ENCODE data around the gene MEGF11. TPM values are rescaled to one million over a fixed set of nuclear protein-coding genes. Genes with fewer than 3 reads are reported as not detected.
"Not testable (repeated sequence)": the region's sequence is repeated elsewhere in the genome, so short reads cannot be mapped to it uniquely, and the experiment has no call there.

The MEGF11 gene
- total RNA-seq, 1 experiment from 2014 or later = 0.09 TPM

DNA sequence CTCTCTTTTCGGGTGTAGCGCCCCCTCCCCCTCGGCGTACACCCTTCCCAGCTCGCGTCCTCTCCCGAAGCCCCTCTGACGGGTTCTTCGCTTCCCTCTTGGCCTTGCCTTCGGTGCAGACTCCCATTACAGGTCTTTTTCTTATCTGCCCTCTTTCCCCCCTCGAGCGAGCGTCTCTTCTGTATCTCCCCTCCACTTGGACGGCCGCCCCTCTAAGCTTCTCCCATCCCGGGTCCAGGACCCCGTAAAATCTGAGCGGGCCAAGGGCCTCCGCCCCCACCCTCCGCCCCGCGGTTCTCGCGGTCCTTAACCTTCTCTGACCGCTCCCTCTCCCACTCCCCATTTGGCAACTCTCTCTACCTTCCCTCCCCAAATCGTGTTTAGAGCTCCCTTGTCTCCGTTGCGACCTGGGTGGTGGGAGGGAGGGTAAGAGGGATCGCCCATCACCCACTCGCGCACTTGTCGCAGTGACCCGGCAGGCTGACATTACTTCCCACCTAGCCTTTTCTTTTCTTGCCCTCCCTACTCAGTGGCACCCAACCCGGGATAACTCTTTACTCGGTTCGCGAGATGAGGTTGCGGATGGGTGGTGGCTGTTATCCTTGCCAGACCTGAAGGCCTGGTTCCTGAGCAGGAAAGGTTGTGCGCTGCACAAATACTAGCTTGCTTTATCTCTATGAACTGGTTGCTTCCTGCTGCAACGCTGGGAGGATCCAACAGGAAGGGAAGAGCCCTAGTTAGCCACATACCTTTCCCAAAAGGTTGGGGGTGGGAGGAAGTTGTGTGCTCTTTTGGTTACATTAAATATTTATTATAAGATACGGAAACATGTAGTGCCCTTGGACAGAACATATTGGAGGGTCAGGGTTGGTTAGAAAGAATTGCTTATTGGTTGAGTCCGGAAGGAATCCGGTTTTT, 383.3 kb downstream of the MEGF11 start:
- peak; percentile 47 for DNase-seq (ENCODE audit: unreplicated experiment)
- intact Hi-C loops (cut with micrococcal nuclease) = loop anchor here (1.0 to 5.0 kb wide), 2 partner anchors 38 to 259 kb away; partner anchors contain the start of gene INTS14
- Mint-ChIP-seq H3K27me3 (ENCODE audit: insufficient read depth, unreplicated experiment) (no peaks in the 10 kb centered on the region), H3K36me3 (ENCODE audit: insufficient read depth, unreplicated experiment) (peaks cover 28% of the 10 kb centered on the region), H3K27ac (ENCODE audit: low read depth, unreplicated experiment) (peak overlapping the region; percentile 99), H3K9me3 (ENCODE audit: unreplicated experiment) (no peaks in the 10 kb centered on the region), H3K4me3 (ENCODE audit: unreplicated experiment) (peak overlapping the region; percentile 99), H3K4me1 (ENCODE audit: insufficient read depth, unreplicated experiment) (peaks cover 5% of the 10 kb centered on the region)
- ChIA-PET POLR2A (interaction anchor here (0.6 to 4.6 kb wide), 42 partner anchors 11 to 634 kb away, joined by 3 to 89 read pairs (median 4); partner anchors contain the start of genes DENND4A, DIS3L, INTS14 and PARP16), CTCF (interaction anchor here (0.6 to 2.0 kb wide), 6 partner anchors 149 to 973 kb away, joined by 3 to 6 read pairs (median 3); no protein-coding TSS in a partner anchor)
- TF ChIP-seq, protein P1, sequence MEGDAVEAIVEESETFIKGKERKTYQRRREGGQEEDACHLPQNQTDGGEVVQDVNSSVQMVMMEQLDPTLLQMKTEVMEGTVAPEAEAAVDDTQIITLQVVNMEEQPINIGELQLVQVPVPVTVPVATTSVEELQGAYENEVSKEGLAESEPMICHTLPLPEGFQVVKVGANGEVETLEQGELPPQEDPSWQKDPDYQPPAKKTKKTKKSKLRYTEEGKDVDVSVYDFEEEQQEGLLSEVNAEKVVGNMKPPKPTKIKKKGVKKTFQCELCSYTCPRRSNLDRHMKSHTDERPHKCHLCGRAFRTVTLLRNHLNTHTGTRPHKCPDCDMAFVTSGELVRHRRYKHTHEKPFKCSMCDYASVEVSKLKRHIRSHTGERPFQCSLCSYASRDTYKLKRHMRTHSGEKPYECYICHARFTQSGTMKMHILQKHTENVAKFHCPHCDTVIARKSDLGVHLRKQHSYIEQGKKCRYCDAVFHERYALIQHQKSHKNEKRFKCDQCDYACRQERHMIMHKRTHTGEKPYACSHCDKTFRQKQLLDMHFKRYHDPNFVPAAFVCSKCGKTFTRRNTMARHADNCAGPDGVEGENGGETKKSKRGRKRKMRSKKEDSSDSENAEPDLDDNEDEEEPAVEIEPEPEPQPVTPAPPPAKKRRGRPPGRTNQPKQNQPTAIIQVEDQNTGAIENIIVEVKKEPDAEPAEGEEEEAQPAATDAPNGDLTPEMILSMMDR (IDR thresholded peaks at IDR 0.05; ENCODE audit: unreplicated experiment) = no peak
- no TSS peak for BruUV-seq (replicated peaks)

- peaks cover 5% of the 10 kb centered on the region for H3K4me1 Mint-ChIP-seq (ENCODE audit: insufficient read depth, unreplicated experiment)
Observed at GRCh38 chr15:65869126-65869953, 384.2 kb downstream of the MEGF11 start, which contains the start of gene RAB11A. Gene RAB11A, plus strand, starts transcription at chr15:65869491. Its CDS starts 95 bp downstream, at chr15:65869586.

GRCh38 chr15:65868546-65869125, 384.9 kb downstream of the MEGF11 start:
- TSS peak; percentile 78 for BruUV-seq (replicated peaks)
- peaks cover 5% of the 10 kb centered on the region for H3K4me1 Mint-ChIP-seq (ENCODE audit: insufficient read depth, unreplicated experiment)
- intact Hi-C loops (cut with micrococcal nuclease) = loop anchor here (1.0 to 5.0 kb wide), 2 partner anchors 36 to 257 kb away; partner anchors contain the start of gene INTS14

More at GRCh38 chr15:65869126-65869953, 384.2 kb downstream of the MEGF11 start, which contains the start of gene RAB11A:
- Mint-ChIP-seq H3K36me3 (ENCODE audit: insufficient read depth, unreplicated experiment) (peaks cover 19% of the 10 kb centered on the region), H3K4me3 (ENCODE audit: unreplicated experiment) (peak within 1 kb of the TSS; percentile 99), H3K9me3 (ENCODE audit: unreplicated experiment) (no peaks in the 10 kb centered on the region), H3K27ac (ENCODE audit: low read depth, unreplicated experiment) (peak within 1 kb of the TSS; percentile 99), H3K27me3 (ENCODE audit: insufficient read depth, unreplicated experiment) (no peaks in the 10 kb centered on the region)
- BruUV-seq (replicated peaks) = no TSS peak
- TF ChIP-seq, protein P1 (IDR thresholded peaks at IDR 0.05; ENCODE audit: unreplicated experiment) = peak; percentile 13
- intact Hi-C loops (cut with micrococcal nuclease) = loop anchor here (1.0 to 5.0 kb wide), 2 partner anchors 37 to 258 kb away; partner anchors contain the start of gene INTS14
- DNase-seq (ENCODE audit: unreplicated experiment) = peak; percentile 96
- CTCF ChIA-PET = interaction anchor here (0.5 to 2.0 kb wide), 12 partner anchors 12 to 974 kb away, joined by 3 to 7 read pairs (median 4); no protein-coding TSS in a partner anchor
- POLR2A ChIA-PET = interaction anchor here (0.6 to 4.6 kb wide), 46 partner anchors 9 to 634 kb away, joined by 3 to 89 read pairs (median 4); partner anchors contain the start of genes DENND4A, DIS3L, INTS14 and PARP16

GRCh38 chr15:65867933-65868332, 385.6 kb downstream of the MEGF11 start:
- not testable (repeated sequence) for H3K27ac Mint-ChIP-seq (ENCODE audit: low read depth, unreplicated experiment); H3K4me3 Mint-ChIP-seq (ENCODE audit: unreplicated experiment); H3K4me1 Mint-ChIP-seq (ENCODE audit: insufficient read depth, unreplicated experiment); BruUV-seq (replicated peaks); H3K27me3 Mint-ChIP-seq (ENCODE audit: insufficient read depth, unreplicated experiment); H3K9me3 Mint-ChIP-seq (ENCODE audit: unreplicated experiment); DNase-seq (ENCODE audit: unreplicated experiment)
- intact Hi-C loops (cut with micrococcal nuclease) = loop anchor here (5.0 kb wide), 1 partner anchor 36 kb away; no protein-coding TSS in a partner anchor
- peaks cover 17% of the 10 kb centered on the region for H3K36me3 Mint-ChIP-seq (ENCODE audit: insufficient read depth, unreplicated experiment)
- POLR2A ChIA-PET = interaction anchor here (1.2 to 4.6 kb wide), 4 partner anchors 8 to 136 kb away, joined by 3 to 89 read pairs (median 40); partner anchors contain the start of gene DENND4A
- CTCF ChIA-PET = interaction anchor here (0.6 to 3.3 kb wide), 5 partner anchors 11 to 231 kb away, joined by 3 to 19 read pairs (median 3); no protein-coding TSS in a partner anchor

More at GRCh38 chr15:65868546-65869125, 384.9 kb downstream of the MEGF11 start:
- H3K36me3 Mint-ChIP-seq (ENCODE audit: insufficient read depth, unreplicated experiment) = peaks cover 17% of the 10 kb centered on the region
- TF ChIP-seq, protein P1 (IDR thresholded peaks at IDR 0.05; ENCODE audit: unreplicated experiment) = no peak
- no peak for DNase-seq (ENCODE audit: unreplicated experiment)
- H3K4me3 Mint-ChIP-seq (ENCODE audit: unreplicated experiment) = peak overlapping the region; percentile 99
- no peaks in the 10 kb centered on the region for H3K27me3 Mint-ChIP-seq (ENCODE audit: insufficient read depth, unreplicated experiment)
- POLR2A ChIA-PET = interaction anchor here (0.6 to 4.6 kb wide), 32 partner anchors 9 to 635 kb away, joined by 3 to 89 read pairs (median 4); partner anchors contain the start of genes DENND4A, DIS3L and INTS14
- CTCF ChIA-PET = interaction anchor here (0.5 to 2.0 kb wide), 11 partner anchors 11 to 836 kb away, joined by 3 to 7 read pairs (median 4); no protein-coding TSS in a partner anchor
- peak overlapping the region; percentile 99 for H3K27ac Mint-ChIP-seq (ENCODE audit: low read depth, unreplicated experiment)
- no peaks in the 10 kb centered on the region for H3K9me3 Mint-ChIP-seq (ENCODE audit: unreplicated experiment)
